Liver (tissue), 9 donors: ENCODE results near the gene FAM185A. TPM values are rescaled to one million over a fixed set of nuclear protein-coding genes. Genes with fewer than 3 reads are reported as not detected.
A peak's percentile ranks its signal among the peaks of the same experiment; 100 is the strongest.

Experiments
- DNase-seq: peaks from one replicate; pipeline ENCODE4 v3.0.0-alpha.2; 2017; ENCODE audit warnings: low spot score
- H3K27ac ChIP-seq, 2 donors: one replicate each; pipeline ENCODE4 v1.7.0; 2013; ENCODE audit warnings: inconsistent platforms in 2 of 2, low read length in 2 of 2, control low read depth in 1 of 2, low read depth in 1 of 2, mild to moderate bottlenecking in 1 of 2
- H3K27me3 ChIP-seq, 4 donors: one replicate each; pipeline versions ENCODE4 v1.6.1 to v1.7.0; 2013; ENCODE audit warnings: low read length in 3 of 4, inconsistent platforms in 1 of 4, mild to moderate bottlenecking in 1 of 4, moderate library complexity in 1 of 4; ENCODE audit not compliant: control insufficient read depth in 4 of 4, insufficient read depth in 4 of 4
- H3K36me3 ChIP-seq, 4 donors: one replicate each; pipeline versions ENCODE4 v1.6.1 to v1.7.0; 2013; ENCODE audit warnings: low read length in 3 of 4, mild to moderate bottlenecking in 3 of 4, low read depth in 1 of 4, moderate library complexity in 1 of 4; ENCODE audit not compliant: control insufficient read depth in 4 of 4, insufficient read depth in 3 of 4
- H3K4me1 ChIP-seq, 4 donors: one replicate each; pipeline versions ENCODE4 v1.6.1 to v1.7.0; 2013; ENCODE audit warnings: low read length in 3 of 4, mild to moderate bottlenecking in 3 of 4, moderate library complexity in 1 of 4; ENCODE audit not compliant: control insufficient read depth in 4 of 4, insufficient read depth in 4 of 4
- H3K4me3 ChIP-seq, 3 donors: one replicate each; pipeline versions ENCODE4 v1.6.1 to v1.7.0; 2013; ENCODE audit warnings: low read length in 3 of 3, control low read depth in 1 of 3, low read depth in 1 of 3, mild to moderate bottlenecking in 1 of 3
- H3K9ac ChIP-seq, 2 donors: one replicate each; pipeline ENCODE4 v1.7.0; 2013; ENCODE audit warnings: low read length in 2 of 2, mild to moderate bottlenecking in 2 of 2, moderate library complexity in 2 of 2, control low read depth in 1 of 2, low read depth in 1 of 2
- H3K9me3 ChIP-seq, 4 donors: one replicate each; pipeline versions ENCODE4 v1.6.1 to v1.7.0; 2013; ENCODE audit warnings: low read length in 3 of 4; ENCODE audit not compliant: control insufficient read depth in 4 of 4
- ATF3 ChIP-seq: IDR thresholded peaks from 2 replicates; pipeline ENCODE4 v1.6.1; 2016; ENCODE audit warnings: antibody characterized with exemption
- CTCF ChIP-seq: fragments of 150-350 bp; IDR thresholded peaks from 2 replicates; pipeline ENCODE4 v1.5.1; 2017; ENCODE audit warnings: improper control_type of control experiment, low read depth, low read length; ENCODE audit not compliant: missing input control
- FOXA1 ChIP-seq: IDR thresholded peaks from 2 replicates; pipeline ENCODE4 v1.6.1; 2016; ENCODE audit warnings: antibody characterized with exemption
- FOXA2 ChIP-seq: IDR thresholded peaks from 2 replicates; pipeline ENCODE4 v1.6.1; 2016; ENCODE audit warnings: antibody characterized with exemption
- GABPA ChIP-seq, 2 donors: IDR thresholded peaks in 1 of 2; conservative IDR thresholded peaks in 1 of 2; 2 replicates each; pipeline ENCODE4 v1.6.1; 2016; ENCODE audit warnings: antibody characterized with exemption in 2 of 2, mild to moderate bottlenecking in 1 of 2, moderate library complexity in 1 of 2
- HNF4A ChIP-seq, 2 donors: conservative IDR thresholded peaks; 2 replicates each; pipeline ENCODE4 v1.6.1; 2016; ENCODE audit warnings: antibody characterized with exemption in 2 of 2, mild to moderate bottlenecking in 2 of 2
- HNF4G ChIP-seq: IDR thresholded peaks from 2 replicates; pipeline ENCODE4 v1.6.1; 2016; ENCODE audit warnings: antibody characterized with exemption
- JUND ChIP-seq, 2 donors: IDR thresholded peaks; 2 replicates each; pipeline ENCODE4 v1.6.1; 2016; ENCODE audit warnings: antibody characterized with exemption in 2 of 2
- MAX ChIP-seq: IDR thresholded peaks from 2 replicates; pipeline ENCODE4 v1.6.1; 2016; ENCODE audit warnings: antibody characterized with exemption
- NR2F2 ChIP-seq: IDR thresholded peaks from 2 replicates; pipeline ENCODE4 v1.6.1; 2016; ENCODE audit warnings: antibody characterized with exemption
- RAD21 ChIP-seq, 2 donors: IDR thresholded peaks; 2 replicates each; pipeline ENCODE4 v1.6.1; 2016; ENCODE audit warnings: antibody characterized with exemption in 2 of 2, mild to moderate bottlenecking in 2 of 2
- RXRA ChIP-seq, 2 donors: IDR thresholded peaks; 2 replicates each; pipeline ENCODE4 v1.6.1; 2017 to 2018; ENCODE audit warnings: antibody characterized with exemption in 2 of 2, mild to moderate bottlenecking in 1 of 2
- SP1 ChIP-seq: IDR thresholded peaks from 2 replicates; pipeline ENCODE4 v1.6.1; 2018; ENCODE audit warnings: antibody characterized with exemption, mild to moderate bottlenecking
- TAF1 ChIP-seq: conservative IDR thresholded peaks from 2 replicates; pipeline ENCODE4 v1.6.1; 2016; ENCODE audit warnings: antibody characterized with exemption, mild to moderate bottlenecking
- ZBTB33 ChIP-seq: IDR thresholded peaks from 2 replicates; pipeline ENCODE4 v1.6.1; 2016; ENCODE audit warnings: antibody characterized with exemption
- WGBS: extraction: QIAGEN DNeasy Blood & Tissue Kit; methylation state at CpG from one replicate; pipeline ENCODE4 v1.1.7; 2013; 5-methylcytosine and 5-hydroxymethylcytosine counted together
- polyA plus RNA-seq, 2 donors: library from polyadenylated mRNA; stranded (reverse) in 1 of 2; unstranded in 1 of 2; fragments of 200-250 nt in 1 of 2; fragments of >200 nt in 1 of 2; fragmentation: Nextera tagmentation in 1 of 2; extraction: Ambion mirVana in 1 of 2; gene quantifications; one replicate each; pipeline versions ENCODE4 v1.2.1 to v1.2.3, GENCODE V29; 2013 to 2015
- total RNA-seq, 2 donors: library from RNA; depleted of rRNA; stranded (reverse); fragments of >200 nt; gene quantifications; one replicate each; pipeline ENCODE4 v1.2.3, GENCODE V29; 2014
- donor health status: healthy.
- donor health status: healthy.
- donor health status: healthy.
- donor health status: healthy.
- donor health status: healthy.

Gene FAM185A
- total and polyA plus RNA-seq, 4 donors: 6.3 to 20.7 (median 7.3) TPM

GRCh38 chr7:102819151-102819550 is 70.4 kb downstream of the FAM185A start:
- H3K36me3 ChIP-seq: peaks cover 0 to 5% (median 2%) of the 10 kb centered on the region in 4 donors
- WGBS: 64% methylated on average over 2 of the region's 2 CpGs
- no peak overlapping the region for H3K4me3 ChIP-seq
- no peak overlapping the region for H3K9ac ChIP-seq
- no peaks in the 10 kb centered on the region for H3K27me3 ChIP-seq
- no peak for DNase-seq
- H3K4me1 ChIP-seq: no peaks in the 10 kb centered on the region
- no peak for TF ChIP-seq MAX
- no peak for TF ChIP-seq TAF1
- peak; percentile 43 for TF ChIP-seq NR2F2
- no peaks in the 10 kb centered on the region for H3K9me3 ChIP-seq
- no peak overlapping the region for H3K27ac ChIP-seq

GRCh38 chr7:102821994-102822747 is 73.4 kb downstream of the FAM185A start:
- H3K4me3 ChIP-seq: no peak overlapping the region
- peaks cover 0 to 9% (median 3%) of the 10 kb centered on the region in 4 donors for H3K36me3 ChIP-seq
- H3K27me3 ChIP-seq: no peaks in the 10 kb centered on the region
- no peak overlapping the region for H3K9ac ChIP-seq
- 95% methylated on average over 2 of the region's 2 CpGs for WGBS
- TF ChIP-seq CTCF: no peak
- no peak for TF ChIP-seq MAX
- no peak for TF ChIP-seq HNF4G
- no peak for TF ChIP-seq ATF3
- TF ChIP-seq FOXA1: no peak
- TF ChIP-seq JUND (IDR thresholded peaks at IDR 0.05): no peak
- no peak for TF ChIP-seq SP1
- TF ChIP-seq ZBTB33: no peak
- no peak for TF ChIP-seq FOXA2
- TF ChIP-seq NR2F2: no peak
- no peak for TF ChIP-seq HNF4A (conservative IDR thresholded peaks at IDR 0.05)
- no peak for TF ChIP-seq RXRA (IDR thresholded peaks at IDR 0.05)
- no peak for TF ChIP-seq GABPA (IDR thresholded peaks at IDR 0.05 in 1 of 2, conservative IDR thresholded peaks at IDR 0.05 in 1 of 2)
- TF ChIP-seq RAD21 (IDR thresholded peaks at IDR 0.05): no peak
- no peak for TF ChIP-seq TAF1
- no peaks in the 10 kb centered on the region for H3K9me3 ChIP-seq
- H3K27ac ChIP-seq: no peak overlapping the region
- no peaks in the 10 kb centered on the region for H3K4me1 ChIP-seq
- no peak for DNase-seq
